A673 (cell line): ENCODE measurements around the gene HSPB1.
"Not testable (repeated sequence)": the region's sequence is repeated elsewhere in the genome, so short reads cannot be mapped to it uniquely, and the experiment has no call there.

Source experiments
- CTCF ChIP-seq: fragments of 300-800, 200-600 bp; sonication (generic); conservative IDR thresholded peaks from 2 replicates; pipeline ENCODE4 v1.5.1; 2017; ENCODE audit warnings: low read depth, mild to moderate bottlenecking, antibody characterized with exemption, low read length, moderate library complexity, mixed read lengths
- EZH2 ChIP-seq: fragments of 200-600 bp; sonication (generic); IDR thresholded peaks from 2 replicates; pipeline ENCODE4 v1.6.1; 2017; ENCODE audit warnings: borderline replicate concordance, low read depth, mild to moderate bottlenecking, mixed read lengths, antibody characterized with exemption, low read length; ENCODE audit not compliant: poor library complexity, severe bottlenecking

- not testable (repeated sequence) for TF ChIP-seq CTCF, EZH2
Observed at GRCh38 chr7:76314740-76315139, 12.3 kb downstream of the HSPB1 start.
